Peyer's patch (tissue), 4 donors: ENCODE measurements around the gene KCNG1.

Source experiments
- POLR2A ChIP-seq, 2 donors: fragments of 450-650 bp; IDR thresholded peaks; one replicate each; pipeline ENCODE4 v1.5.1; 2017; ENCODE audit warnings: antibody characterized with exemption in 2 of 2, mild to moderate bottlenecking in 2 of 2, moderate library complexity in 2 of 2
- TF ChIP-seq, protein P1 (sequence below), 6 experiments: fragments of 450-650 bp in 4 of 6; fragments of 200-600 bp in 2 of 6; sonication (generic) in 1 of 6; IDR thresholded peaks; one replicate each; pipeline ENCODE4 v1.5.1; 2017 to 2019; ENCODE audit warnings: antibody characterized with exemption in 6 of 6, mild to moderate bottlenecking in 3 of 6, moderate library complexity in 1 of 6

DNA sequence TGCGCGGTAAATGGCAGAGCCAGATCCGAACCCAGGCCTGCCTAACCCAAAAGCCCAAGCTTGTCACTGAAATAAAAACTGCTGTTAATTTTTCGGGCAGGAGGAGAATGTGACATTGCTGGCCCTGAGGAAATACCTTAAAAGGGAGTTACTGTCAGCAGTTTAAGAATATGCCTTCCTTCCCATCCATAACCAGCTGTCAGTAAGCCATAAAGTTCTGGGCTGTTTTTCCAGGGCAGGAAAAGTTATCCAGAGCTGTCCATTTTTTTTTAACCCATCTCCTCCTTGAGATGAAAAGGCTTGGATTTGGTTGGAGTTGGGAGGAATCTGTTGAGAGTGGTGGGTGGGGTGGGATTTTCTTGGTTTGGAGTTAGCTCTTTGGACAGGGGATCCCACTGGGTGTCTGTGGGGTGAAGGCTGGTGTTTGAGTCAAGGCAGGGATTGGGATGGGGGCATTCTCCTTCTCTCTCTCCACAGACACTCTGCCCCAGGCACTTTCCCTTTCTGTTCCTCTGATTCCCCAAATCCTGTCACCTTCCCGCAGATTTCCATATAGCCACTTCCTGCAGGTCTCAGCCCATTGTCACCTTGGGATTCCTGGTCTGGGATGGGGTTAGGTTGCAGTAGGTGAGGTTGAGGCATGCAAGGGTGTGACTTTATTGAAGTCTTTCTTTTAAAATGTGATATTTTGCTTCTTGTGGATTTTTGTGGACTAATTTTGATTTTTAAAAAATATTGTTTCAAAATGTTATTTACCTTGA, 4.3 kb upstream of the KCNG1 start:
- TF ChIP-seq POLR2A (IDR thresholded peaks at IDR 0.05), result no peak
- TF ChIP-seq, protein P1, sequence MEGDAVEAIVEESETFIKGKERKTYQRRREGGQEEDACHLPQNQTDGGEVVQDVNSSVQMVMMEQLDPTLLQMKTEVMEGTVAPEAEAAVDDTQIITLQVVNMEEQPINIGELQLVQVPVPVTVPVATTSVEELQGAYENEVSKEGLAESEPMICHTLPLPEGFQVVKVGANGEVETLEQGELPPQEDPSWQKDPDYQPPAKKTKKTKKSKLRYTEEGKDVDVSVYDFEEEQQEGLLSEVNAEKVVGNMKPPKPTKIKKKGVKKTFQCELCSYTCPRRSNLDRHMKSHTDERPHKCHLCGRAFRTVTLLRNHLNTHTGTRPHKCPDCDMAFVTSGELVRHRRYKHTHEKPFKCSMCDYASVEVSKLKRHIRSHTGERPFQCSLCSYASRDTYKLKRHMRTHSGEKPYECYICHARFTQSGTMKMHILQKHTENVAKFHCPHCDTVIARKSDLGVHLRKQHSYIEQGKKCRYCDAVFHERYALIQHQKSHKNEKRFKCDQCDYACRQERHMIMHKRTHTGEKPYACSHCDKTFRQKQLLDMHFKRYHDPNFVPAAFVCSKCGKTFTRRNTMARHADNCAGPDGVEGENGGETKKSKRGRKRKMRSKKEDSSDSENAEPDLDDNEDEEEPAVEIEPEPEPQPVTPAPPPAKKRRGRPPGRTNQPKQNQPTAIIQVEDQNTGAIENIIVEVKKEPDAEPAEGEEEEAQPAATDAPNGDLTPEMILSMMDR (IDR thresholded peaks at IDR 0.05), result no peak
